ENCODE results near the gene TMEM183A. TPM values are rescaled to one million over a fixed set of nuclear protein-coding genes. Genes with fewer than 3 reads are reported as not detected.

Gene TMEM183A
- total and polyA plus RNA-seq, 8 donors, result 33.3 to 177 (median 56.3) TPM

DNA sequence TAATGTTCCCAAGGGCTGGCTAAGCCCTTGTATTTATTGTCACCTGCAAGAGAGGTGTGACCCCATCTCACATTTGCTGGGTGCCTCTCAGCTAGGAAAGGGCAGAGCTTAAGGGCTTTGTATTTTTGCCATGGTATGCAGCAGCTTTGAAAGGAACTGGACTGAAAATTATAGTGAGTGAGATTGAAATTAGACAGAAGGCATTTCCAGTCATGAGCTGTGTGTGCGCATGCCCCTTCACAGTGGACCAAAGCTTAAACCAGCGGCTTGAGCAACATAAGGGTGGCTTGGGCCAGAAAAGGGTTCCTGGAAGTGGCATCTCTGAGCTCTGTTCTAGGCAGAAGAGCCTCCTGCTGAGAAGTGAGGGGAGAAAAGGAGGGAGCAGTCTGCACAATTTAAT, 58.8 kb downstream of the TMEM183A start:
- intact Hi-C loops (cut with DNase I; ENCODE audit: low total_unique reads), result no loop called here
- H3K27me3 ChIP-seq, result no peaks in the 10 kb centered on the region

DNA sequence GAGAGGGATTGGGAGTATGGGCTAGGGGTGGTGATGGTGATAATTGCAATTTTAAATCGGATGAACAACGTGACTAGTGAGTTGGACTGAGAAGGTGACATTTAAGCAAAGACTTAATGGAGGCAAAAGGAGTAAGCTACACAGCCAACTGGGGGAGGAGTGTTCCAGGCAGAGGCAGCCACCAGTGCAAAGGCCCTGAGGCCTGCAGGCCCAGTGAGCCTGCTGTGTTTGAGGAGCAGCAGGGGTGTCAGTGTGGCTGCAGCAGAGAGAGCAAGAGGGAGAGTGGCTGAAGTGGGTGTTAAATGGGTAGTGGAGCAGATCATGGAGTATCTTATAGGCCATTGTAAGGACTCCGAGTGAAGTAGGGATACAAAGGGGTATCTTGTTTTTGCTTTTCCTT, 59.8 kb downstream of the TMEM183A start:
- intact Hi-C loops (cut with DNase I; ENCODE audit: low total_unique reads), result no loop called here
- DNase-seq, result no peak

More for the DNA sequence above, 58.8 kb downstream of the TMEM183A start:
- 48 to 97% (median 69%) methylated on average over 2 of the region's 2 CpGs for WGBS, 5 donors
- no peaks in the 10 kb centered on the region for H3K9me3 ChIP-seq
- no peak overlapping the region for H3K27ac ChIP-seq
- H3K4me1 ChIP-seq, result peaks cover 5 to 19% (median 12%) of the 10 kb centered on the region in 4 donors
- TF ChIP-seq POLR2AphosphoS5 (IDR thresholded peaks at IDR 0.05), result no peak
- no peak for TF ChIP-seq POLR2A (IDR thresholded peaks at IDR 0.05)
- TF ChIP-seq EP300 (IDR thresholded peaks at IDR 0.05), result no peak
- TF ChIP-seq, protein P1, sequence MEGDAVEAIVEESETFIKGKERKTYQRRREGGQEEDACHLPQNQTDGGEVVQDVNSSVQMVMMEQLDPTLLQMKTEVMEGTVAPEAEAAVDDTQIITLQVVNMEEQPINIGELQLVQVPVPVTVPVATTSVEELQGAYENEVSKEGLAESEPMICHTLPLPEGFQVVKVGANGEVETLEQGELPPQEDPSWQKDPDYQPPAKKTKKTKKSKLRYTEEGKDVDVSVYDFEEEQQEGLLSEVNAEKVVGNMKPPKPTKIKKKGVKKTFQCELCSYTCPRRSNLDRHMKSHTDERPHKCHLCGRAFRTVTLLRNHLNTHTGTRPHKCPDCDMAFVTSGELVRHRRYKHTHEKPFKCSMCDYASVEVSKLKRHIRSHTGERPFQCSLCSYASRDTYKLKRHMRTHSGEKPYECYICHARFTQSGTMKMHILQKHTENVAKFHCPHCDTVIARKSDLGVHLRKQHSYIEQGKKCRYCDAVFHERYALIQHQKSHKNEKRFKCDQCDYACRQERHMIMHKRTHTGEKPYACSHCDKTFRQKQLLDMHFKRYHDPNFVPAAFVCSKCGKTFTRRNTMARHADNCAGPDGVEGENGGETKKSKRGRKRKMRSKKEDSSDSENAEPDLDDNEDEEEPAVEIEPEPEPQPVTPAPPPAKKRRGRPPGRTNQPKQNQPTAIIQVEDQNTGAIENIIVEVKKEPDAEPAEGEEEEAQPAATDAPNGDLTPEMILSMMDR (IDR thresholded peaks at IDR 0.05), result no peak
- H3K36me3 ChIP-seq, result no peaks in the 10 kb centered on the region
- no peak for DNase-seq
- H3K4me3 ChIP-seq, result no peak overlapping the region

DNA sequence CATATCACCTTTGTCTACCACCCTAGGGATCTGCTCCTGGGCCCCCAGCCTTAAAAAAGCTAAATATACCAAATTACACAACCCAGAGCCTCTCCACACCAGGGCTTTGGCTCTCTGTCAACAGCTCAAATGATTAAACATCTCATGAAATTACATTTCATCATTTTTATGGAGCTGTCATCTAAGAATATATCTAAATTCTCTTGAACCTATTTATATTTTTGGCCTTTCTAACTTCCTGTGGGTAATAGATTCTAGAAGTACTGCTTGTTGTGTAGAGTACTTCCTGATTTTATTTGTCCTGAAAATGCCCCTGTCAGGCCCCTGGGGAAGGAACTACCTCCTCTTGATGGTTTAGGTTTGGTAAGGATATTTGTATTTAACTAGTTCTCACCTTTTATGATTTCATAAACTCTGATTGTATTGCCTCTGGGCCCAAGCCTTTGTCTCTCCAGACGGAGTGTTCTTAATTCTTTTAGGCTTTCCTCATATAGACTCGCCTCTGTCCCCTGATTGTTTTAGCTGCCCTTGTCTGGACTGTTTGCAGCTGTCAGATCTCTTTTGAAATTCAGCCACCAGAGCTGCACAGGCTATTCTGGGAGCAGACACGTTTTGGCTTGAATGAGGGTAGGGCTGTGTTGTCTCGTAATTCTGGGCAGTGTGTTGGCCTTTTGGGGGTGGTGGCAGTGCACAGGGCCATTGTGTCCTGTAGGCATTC, 62.0 kb downstream of the TMEM183A start:
- H3K9me3 ChIP-seq, result no peaks in the 10 kb centered on the region
- intact Hi-C loops (cut with DNase I; ENCODE audit: low total_unique reads), result no loop called here
- TF ChIP-seq POLR2A (IDR thresholded peaks at IDR 0.05) (no peak), POLR2AphosphoS5 (IDR thresholded peaks at IDR 0.05) (no peak), EP300 (IDR thresholded peaks at IDR 0.05) (no peak)
- TF ChIP-seq, protein P1 (IDR thresholded peaks at IDR 0.05), result no peak
- no peak overlapping the region for H3K4me3 ChIP-seq
- 10 to 32% (median 21%) methylated on average over 4 of the region's 4 CpGs for WGBS, 5 donors
- peak in 1 of 2 donors; percentile 78 for DNase-seq
- peaks cover 0 to 13% (median 0%) of the 10 kb centered on the region in 3 donors for H3K27me3 ChIP-seq
- peak overlapping the region in 2 of 5 donors; percentile 31 to 49 for H3K27ac ChIP-seq
- H3K36me3 ChIP-seq, result peaks cover 0 to 9% (median 0%) of the 10 kb centered on the region in 4 donors
- H3K4me1 ChIP-seq, result peaks cover 5 to 19% (median 12%) of the 10 kb centered on the region in 4 donors

More for the DNA sequence above, 59.8 kb downstream of the TMEM183A start:
- WGBS, 5 donors, result 92 to 98% (median 96%) methylated on average over 3 of the region's 3 CpGs
- TF ChIP-seq, protein P1 (IDR thresholded peaks at IDR 0.05), result no peak
- no peak for TF ChIP-seq POLR2A (IDR thresholded peaks at IDR 0.05)
- no peak for TF ChIP-seq EP300 (IDR thresholded peaks at IDR 0.05)
- no peak for TF ChIP-seq POLR2AphosphoS5 (IDR thresholded peaks at IDR 0.05)
- H3K9me3 ChIP-seq, result no peaks in the 10 kb centered on the region
- no peaks in the 10 kb centered on the region for H3K27me3 ChIP-seq
- peaks cover 0 to 4% (median 0%) of the 10 kb centered on the region in 4 donors for H3K36me3 ChIP-seq
- peaks cover 5 to 19% (median 12%) of the 10 kb centered on the region in 4 donors for H3K4me1 ChIP-seq
- no peak overlapping the region for H3K4me3 ChIP-seq
- no peak overlapping the region for H3K27ac ChIP-seq

DNA sequence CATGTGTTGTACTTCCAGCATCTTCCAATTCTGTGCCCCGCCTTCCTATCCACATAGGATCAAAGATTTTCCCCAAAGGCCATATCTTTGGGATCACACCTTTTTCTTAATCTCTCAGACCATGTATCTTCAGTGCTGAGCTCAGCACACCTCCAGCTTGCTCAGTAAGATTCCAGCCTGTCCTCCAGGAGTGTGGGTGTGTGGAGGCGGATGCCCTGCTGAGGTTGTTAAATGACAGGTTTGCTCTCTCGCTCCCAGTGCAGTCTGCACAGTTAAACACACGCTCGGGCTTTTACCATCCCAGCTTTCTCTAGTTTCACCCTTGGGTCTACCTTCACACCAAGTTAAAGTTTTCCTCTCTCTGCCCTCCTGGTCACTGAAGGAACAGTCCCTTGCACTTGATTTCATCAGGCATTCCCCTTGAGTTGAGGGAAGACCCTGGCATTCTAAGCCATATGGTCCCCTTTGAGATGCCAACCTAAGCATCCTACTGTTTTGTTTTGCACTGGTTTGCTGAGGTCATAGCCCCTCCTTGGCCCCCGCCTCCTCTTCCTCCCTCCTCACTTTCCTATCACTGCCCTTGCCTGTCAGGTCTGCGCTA, 64.9 kb downstream of the TMEM183A start:
- no peak overlapping the region for H3K4me3 ChIP-seq
- DNase-seq, result no peak
- peaks cover 0 to 41% (median 22%) of the 10 kb centered on the region in 3 donors for H3K27me3 ChIP-seq
- no peak overlapping the region for H3K27ac ChIP-seq
- peaks cover 0 to 9% (median 0%) of the 10 kb centered on the region in 4 donors for H3K36me3 ChIP-seq
- TF ChIP-seq POLR2A (IDR thresholded peaks at IDR 0.05), result no peak
- TF ChIP-seq, protein P1 (IDR thresholded peaks at IDR 0.05), result no peak
- no peak for TF ChIP-seq POLR2AphosphoS5 (IDR thresholded peaks at IDR 0.05)
- TF ChIP-seq EP300 (IDR thresholded peaks at IDR 0.05), result no peak
- H3K9me3 ChIP-seq, result no peaks in the 10 kb centered on the region
- peaks cover 12 to 31% (median 22%) of the 10 kb centered on the region in 4 donors for H3K4me1 ChIP-seq
- 71 to 94% (median 85%) methylated on average over 7 of the region's 7 CpGs for WGBS, 5 donors
- intact Hi-C loops (cut with DNase I; ENCODE audit: low total_unique reads), result no loop called here
